ENCODE results near the gene MAGEB17.

MAGEB17 gene

DNA sequence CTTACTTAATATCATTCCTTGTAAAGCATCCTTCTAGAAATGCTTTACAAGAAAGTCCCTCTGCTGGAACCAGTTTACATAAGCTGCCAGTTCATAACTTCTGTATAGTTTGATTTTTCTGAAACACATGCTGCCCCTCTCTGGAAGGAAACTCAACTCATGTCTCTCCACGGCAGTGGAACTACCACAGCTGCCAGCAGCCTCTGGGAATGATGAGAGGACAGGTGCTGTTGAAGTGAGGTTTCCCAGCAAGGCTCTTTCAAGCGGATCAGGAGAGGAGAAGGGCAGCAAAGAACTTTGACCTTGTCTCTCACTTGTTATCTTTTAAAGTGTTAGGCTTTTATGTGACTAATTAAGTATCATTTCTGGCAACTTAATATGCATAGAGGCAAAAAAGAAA lies 36.6 kb upstream of the MAGEB17 start:
- no peaks in the 10 kb centered on the region for H3K27me3 ChIP-seq (ENCODE audit: insufficient read depth, insufficient read length)
- no peak for DNase-seq (ENCODE audit: low read depth, low spot score)
- H3K4me1 ChIP-seq (ENCODE audit: insufficient read depth, insufficient read length) = no peaks in the 10 kb centered on the region
- no peak overlapping the region for H3K9ac ChIP-seq (ENCODE audit: insufficient read length, low read depth)
- TF ChIP-seq SUZ12 (IDR thresholded peaks at IDR 0.05; ENCODE audit: extremely low read depth, insufficient read depth, insufficient read length) (no peak), ZNF274 (IDR thresholded peaks at IDR 0.05; ENCODE audit: low read depth, low read length) (no peak), YY1 (IDR thresholded peaks at IDR 0.05; ENCODE audit: insufficient read depth, insufficient read length) (no peak)
- no peak overlapping the region for H3K4me3 ChIP-seq (ENCODE audit: insufficient read length, low read depth)
- peaks cover 13% of the 10 kb centered on the region; the same call in 1 of the 2 replicates for H3K9me3 ChIP-seq (ENCODE audit: insufficient read depth, low read length)
- no peaks in the 10 kb centered on the region for H3K36me3 ChIP-seq (ENCODE audit: insufficient read depth, insufficient read length, low read length)

- H3K4me3 ChIP-seq (ENCODE audit: insufficient read length, low read depth) = no peak overlapping the region
- no peaks in the 10 kb centered on the region for H3K36me3 ChIP-seq (ENCODE audit: insufficient read depth, insufficient read length, low read length)
- no peak overlapping the region for H3K9ac ChIP-seq (ENCODE audit: insufficient read length, low read depth)
- DNase-seq (ENCODE audit: low read depth, low spot score) = no peak
- H3K4me1 ChIP-seq (ENCODE audit: insufficient read depth, insufficient read length) = no peaks in the 10 kb centered on the region
- no peaks in the 10 kb centered on the region for H3K27me3 ChIP-seq (ENCODE audit: insufficient read depth, insufficient read length)
- peaks cover 13% of the 10 kb centered on the region; the same call in 1 of the 2 replicates for H3K9me3 ChIP-seq (ENCODE audit: insufficient read depth, low read length)
- TF ChIP-seq SUZ12 (IDR thresholded peaks at IDR 0.05; ENCODE audit: extremely low read depth, insufficient read depth, insufficient read length) (no peak), ZNF274 (IDR thresholded peaks at IDR 0.05; ENCODE audit: low read depth, low read length) (no peak), YY1 (IDR thresholded peaks at IDR 0.05; ENCODE audit: insufficient read depth, insufficient read length) (no peak)
Measured at GRCh38 chrX:16134936-16135335, 32.3 kb upstream of the MAGEB17 start.

- no peaks in the 10 kb centered on the region for H3K4me1 ChIP-seq (ENCODE audit: insufficient read depth, insufficient read length)
- TF ChIP-seq ZNF274 (IDR thresholded peaks at IDR 0.05; ENCODE audit: low read depth, low read length) = no peak
- no peak for TF ChIP-seq YY1 (IDR thresholded peaks at IDR 0.05; ENCODE audit: insufficient read depth, insufficient read length)
- TF ChIP-seq SUZ12 (IDR thresholded peaks at IDR 0.05; ENCODE audit: extremely low read depth, insufficient read depth, insufficient read length) = no peak
- no peak overlapping the region for H3K9ac ChIP-seq (ENCODE audit: insufficient read length, low read depth)
- 0 out of 2 replicates have a peak, but pooled peaks cover 2% of the 10 kb centered on the region for H3K9me3 ChIP-seq (ENCODE audit: insufficient read depth, low read length)
- no peaks in the 10 kb centered on the region for H3K36me3 ChIP-seq (ENCODE audit: insufficient read depth, insufficient read length, low read length)
- H3K27me3 ChIP-seq (ENCODE audit: insufficient read depth, insufficient read length) = no peaks in the 10 kb centered on the region
- DNase-seq (ENCODE audit: low read depth, low spot score) = no peak
- no peak overlapping the region for H3K4me3 ChIP-seq (ENCODE audit: insufficient read length, low read depth)
Measured at GRCh38 chrX:16136080-16136479, 31.2 kb upstream of the MAGEB17 start.

DNA sequence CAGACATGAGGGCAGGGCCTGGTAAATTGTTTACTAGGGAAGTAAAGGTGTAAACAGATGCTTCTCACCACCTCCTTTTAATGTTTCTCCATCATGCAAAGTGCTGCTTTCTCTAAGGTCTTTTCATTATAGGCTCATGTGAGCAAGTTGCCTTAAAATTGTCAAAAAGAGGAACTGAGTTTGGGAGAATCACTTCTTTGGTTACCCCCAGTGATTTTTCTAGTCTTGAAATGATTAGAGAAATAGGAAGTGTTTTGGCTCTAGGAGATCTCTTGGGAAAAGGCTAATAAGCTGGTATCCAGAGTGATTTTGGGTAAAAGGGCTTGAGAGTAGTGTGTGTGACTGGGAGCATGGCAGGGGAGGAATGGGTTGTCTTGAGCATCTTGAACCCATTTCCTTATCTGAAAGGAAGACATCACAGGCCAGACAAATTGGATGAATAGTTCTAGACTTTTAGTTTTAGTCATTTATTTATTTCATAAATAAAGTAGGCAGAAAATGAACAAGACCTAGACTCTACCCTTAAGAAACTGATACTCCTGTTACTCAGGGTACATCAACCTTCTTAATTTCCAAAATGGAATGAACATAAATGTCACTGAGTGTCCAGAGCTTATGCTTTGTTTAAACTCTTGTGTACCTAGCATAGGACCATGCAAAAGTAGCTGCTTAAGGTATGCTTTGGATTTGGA lies 29.7 kb upstream of the MAGEB17 start:
- no peak for TF ChIP-seq ZNF274 (IDR thresholded peaks at IDR 0.05; ENCODE audit: low read depth, low read length)
- TF ChIP-seq SUZ12 (IDR thresholded peaks at IDR 0.05; ENCODE audit: extremely low read depth, insufficient read depth, insufficient read length) = no peak
- no peak for TF ChIP-seq YY1 (IDR thresholded peaks at IDR 0.05; ENCODE audit: insufficient read depth, insufficient read length)
- no peak overlapping the region for H3K9ac ChIP-seq (ENCODE audit: insufficient read length, low read depth)
- no peak for DNase-seq (ENCODE audit: low read depth, low spot score)
- no peaks in the 10 kb centered on the region for H3K9me3 ChIP-seq (ENCODE audit: insufficient read depth, low read length)
- no peak overlapping the region for H3K4me3 ChIP-seq (ENCODE audit: insufficient read length, low read depth)
- no peaks in the 10 kb centered on the region for H3K36me3 ChIP-seq (ENCODE audit: insufficient read depth, insufficient read length, low read length)
- H3K27me3 ChIP-seq (ENCODE audit: insufficient read depth, insufficient read length) = no peaks in the 10 kb centered on the region
- no peaks in the 10 kb centered on the region for H3K4me1 ChIP-seq (ENCODE audit: insufficient read depth, insufficient read length)

DNA sequence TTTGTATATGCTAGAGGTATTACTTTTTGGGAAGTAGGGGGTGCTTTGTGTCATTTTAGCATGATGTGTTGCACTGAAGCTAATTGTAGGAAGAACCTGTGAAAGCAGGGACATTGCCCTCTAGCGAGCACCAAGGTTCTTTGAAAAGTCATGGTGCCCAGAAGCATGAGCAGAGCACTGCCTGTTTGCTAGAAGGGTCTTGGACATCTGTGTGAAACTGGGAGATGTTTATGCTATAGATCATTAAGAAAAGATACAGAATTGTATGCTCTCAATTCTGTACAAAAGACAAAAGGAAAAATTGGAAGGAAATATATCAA lies 29.2 kb upstream of the MAGEB17 start:
- Histone ChIP-seq H3K9me3 (ENCODE audit: insufficient read depth, low read length) (no peaks in the 10 kb centered on the region), H3K9ac (ENCODE audit: insufficient read length, low read depth) (no peak overlapping the region), H3K4me3 (ENCODE audit: insufficient read length, low read depth) (no peak overlapping the region), H3K4me1 (ENCODE audit: insufficient read depth, insufficient read length) (no peaks in the 10 kb centered on the region), H3K36me3 (ENCODE audit: insufficient read depth, insufficient read length, low read length) (no peaks in the 10 kb centered on the region), H3K27me3 (ENCODE audit: insufficient read depth, insufficient read length) (no peaks in the 10 kb centered on the region)
- no peak for DNase-seq (ENCODE audit: low read depth, low spot score)
- TF ChIP-seq SUZ12 (IDR thresholded peaks at IDR 0.05; ENCODE audit: extremely low read depth, insufficient read depth, insufficient read length) = no peak
- no peak for TF ChIP-seq ZNF274 (IDR thresholded peaks at IDR 0.05; ENCODE audit: low read depth, low read length)
- no peak for TF ChIP-seq YY1 (IDR thresholded peaks at IDR 0.05; ENCODE audit: insufficient read depth, insufficient read length)

GRCh38 chrX:16140448-16140847 lies 26.8 kb upstream of the MAGEB17 start:
- Histone ChIP-seq H3K4me1 (ENCODE audit: insufficient read depth, insufficient read length) (no peaks in the 10 kb centered on the region), H3K36me3 (ENCODE audit: insufficient read depth, insufficient read length, low read length) (no peaks in the 10 kb centered on the region), H3K27me3 (ENCODE audit: insufficient read depth, insufficient read length) (no peaks in the 10 kb centered on the region), H3K9me3 (ENCODE audit: insufficient read depth, low read length) (no peaks in the 10 kb centered on the region), H3K4me3 (ENCODE audit: insufficient read length, low read depth) (no peak overlapping the region), H3K9ac (ENCODE audit: insufficient read length, low read depth) (no peak overlapping the region)
- TF ChIP-seq YY1 (IDR thresholded peaks at IDR 0.05; ENCODE audit: insufficient read depth, insufficient read length) (no peak), ZNF274 (IDR thresholded peaks at IDR 0.05; ENCODE audit: low read depth, low read length) (no peak), SUZ12 (IDR thresholded peaks at IDR 0.05; ENCODE audit: extremely low read depth, insufficient read depth, insufficient read length) (no peak)
- DNase-seq (ENCODE audit: low read depth, low spot score) = no peak

GRCh38 chrX:16140983-16141382 lies 26.3 kb upstream of the MAGEB17 start:
- Histone ChIP-seq H3K4me1 (ENCODE audit: insufficient read depth, insufficient read length) (no peaks in the 10 kb centered on the region), H3K36me3 (ENCODE audit: insufficient read depth, insufficient read length, low read length) (no peaks in the 10 kb centered on the region), H3K9ac (ENCODE audit: insufficient read length, low read depth) (no peak overlapping the region), H3K27me3 (ENCODE audit: insufficient read depth, insufficient read length) (no peaks in the 10 kb centered on the region), H3K4me3 (ENCODE audit: insufficient read length, low read depth) (no peak overlapping the region), H3K9me3 (ENCODE audit: insufficient read depth, low read length) (no peaks in the 10 kb centered on the region)
- no peak for TF ChIP-seq YY1 (IDR thresholded peaks at IDR 0.05; ENCODE audit: insufficient read depth, insufficient read length)
- no peak for TF ChIP-seq SUZ12 (IDR thresholded peaks at IDR 0.05; ENCODE audit: extremely low read depth, insufficient read depth, insufficient read length)
- TF ChIP-seq ZNF274 (IDR thresholded peaks at IDR 0.05; ENCODE audit: low read depth, low read length) = no peak
- no peak for DNase-seq (ENCODE audit: low read depth, low spot score)
